HUDEP-2 (cell line): Measurements from ENCODE around the gene LGI2.
"Not testable (repeated sequence)": the region's sequence is repeated elsewhere in the genome, so short reads cannot be mapped to it uniquely, and the experiment has no call there.

Experiments used
- DNase-seq, 76 experiments: peaks; one replicate each; lab custom pipeline; 2025; ENCODE audit not compliant: unreplicated experiment in 76 of 76; lab: John Stamatoyannopoulos, UW

Gene LGI2

GRCh38 chr4:25051534-25051933, 20.8 kb upstream of the LGI2 start:
- no peak for DNase-seq

GRCh38 chr4:25050370-25051078, 19.8 kb upstream of the LGI2 start:
- peak in 65 of 76 experiments; percentile 1 to 82 (median 40) for DNase-seq

GRCh38 chr4:25043548-25043947, 12.8 kb upstream of the LGI2 start:
- DNase-seq: no peak

DNA sequence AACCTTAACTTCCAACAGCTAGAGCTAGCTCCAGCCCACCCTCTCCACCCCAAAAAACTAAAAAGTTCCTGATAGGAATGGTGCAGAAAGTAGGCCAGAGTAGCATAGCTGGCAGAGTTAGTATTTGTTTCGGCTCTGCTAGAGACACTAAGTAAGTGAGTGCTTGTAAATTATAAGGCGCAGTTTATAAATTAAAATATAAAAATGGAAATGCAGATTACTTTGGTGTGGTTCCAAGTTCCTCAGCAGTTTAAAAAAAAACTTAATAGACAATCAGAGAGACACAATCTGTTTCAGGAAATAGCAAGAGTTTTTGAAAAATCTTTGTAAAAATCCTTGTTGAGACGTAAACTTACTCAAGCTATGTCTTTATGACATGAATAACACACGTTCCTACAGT, 2.8 kb upstream of the LGI2 start:
- DNase-seq: no peak

DNA sequence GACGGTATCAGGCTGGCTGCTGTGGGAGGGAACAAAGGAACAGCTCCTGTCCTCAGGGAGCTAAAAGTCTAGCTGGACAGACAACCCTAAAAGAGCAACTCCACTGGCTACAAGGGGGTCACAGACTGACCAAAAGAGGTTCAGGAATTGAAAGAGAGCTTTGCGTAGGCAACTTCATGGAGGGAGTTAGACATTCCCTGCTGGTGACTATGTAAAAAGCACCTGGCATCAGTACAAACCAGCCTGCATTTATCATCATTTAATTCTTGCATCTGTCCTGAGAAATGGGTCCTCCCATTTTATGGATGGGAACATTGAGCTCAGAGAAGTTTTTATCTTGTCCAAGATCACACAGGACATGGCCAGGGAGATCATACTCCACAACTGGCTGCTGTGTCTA, 1.4 kb upstream of the LGI2 start:
- DNase-seq: no peak

- DNase-seq: no peak
These were observed 403 bp upstream of the LGI2 start for GRCh38 chr4:25031077-25031621.

- no peak for DNase-seq
These were observed 1.1 kb downstream of the LGI2 start for GRCh38 chr4:25029479-25030276.

DNA sequence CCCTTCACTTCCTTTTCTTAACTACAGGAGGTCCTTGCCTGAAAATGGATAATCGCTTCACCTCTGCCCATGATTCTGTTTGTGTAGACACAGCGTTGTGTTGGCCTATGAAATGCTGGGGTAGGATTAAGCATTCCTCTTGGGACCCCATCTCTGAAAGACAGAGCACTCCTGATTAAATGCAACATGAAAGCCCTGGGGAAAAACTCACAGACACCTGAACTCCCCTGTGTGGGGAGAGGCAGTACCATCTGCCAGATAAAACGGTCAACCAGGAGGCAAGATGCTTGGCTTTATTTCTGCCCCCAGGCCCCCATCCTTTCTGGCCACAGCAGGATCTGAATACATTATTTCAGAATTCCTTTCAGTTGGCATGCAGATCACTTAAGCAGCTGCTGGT, 1.9 kb downstream of the LGI2 start:
- no peak for DNase-seq

DNA sequence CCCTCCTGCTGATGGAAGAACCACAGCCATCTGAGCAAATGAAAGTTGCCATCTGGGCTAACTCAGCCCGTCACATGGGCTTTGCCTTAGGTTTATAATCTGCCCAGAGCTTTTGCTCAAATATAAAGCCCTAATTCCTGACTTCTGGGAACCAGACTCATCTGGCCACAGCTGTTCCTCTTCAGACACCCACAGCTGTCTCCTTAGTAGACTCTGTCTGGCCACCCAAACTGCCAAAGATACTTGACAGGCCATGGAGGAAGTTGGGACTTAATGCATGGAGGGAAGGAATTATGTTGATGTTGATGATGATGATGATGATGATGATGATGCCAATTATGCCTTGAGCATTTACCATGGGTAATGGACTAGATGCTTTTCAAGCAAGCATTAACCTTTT, 8.0 kb downstream of the LGI2 start:
- DNase-seq: no peak

DNA sequence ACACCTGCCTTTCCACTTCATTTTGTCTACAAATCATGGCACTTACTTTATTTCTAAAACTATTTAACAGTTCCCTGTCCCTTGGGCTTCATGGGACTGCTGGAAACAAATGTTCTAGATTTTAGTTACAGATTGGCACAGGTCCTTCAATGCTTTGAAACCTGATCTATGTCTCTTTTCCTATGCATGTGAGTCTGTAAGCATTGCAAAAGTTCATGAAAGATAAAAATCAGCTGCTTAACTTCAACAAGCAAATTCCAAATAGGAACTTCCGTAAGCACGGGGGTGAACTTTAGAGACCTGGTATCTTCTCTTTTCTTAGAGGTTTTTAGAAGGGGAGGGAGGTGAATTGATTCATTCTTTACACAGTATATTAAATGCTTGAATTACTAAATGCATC, 9.5 kb downstream of the LGI2 start:
- no peak for DNase-seq

DNA sequence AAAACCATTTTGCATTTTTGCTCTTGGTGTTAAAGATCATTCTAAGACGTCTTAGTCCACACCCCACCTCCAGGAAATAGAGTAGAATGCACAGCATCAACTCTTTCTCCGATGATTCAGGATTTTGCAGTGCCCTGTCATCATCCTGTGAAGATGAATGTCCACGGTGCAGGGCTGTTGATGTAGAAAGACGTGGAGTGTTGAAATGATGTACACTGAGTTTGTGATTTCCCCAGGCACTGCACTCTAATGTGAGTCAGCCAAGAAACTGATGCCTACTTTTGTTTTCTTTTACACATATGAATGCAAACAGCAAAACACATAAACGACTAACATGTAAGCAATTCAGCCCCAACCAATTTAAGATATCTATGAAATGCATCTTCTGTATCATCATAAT, 10.5 kb downstream of the LGI2 start:
- DNase-seq: no peak

DNA sequence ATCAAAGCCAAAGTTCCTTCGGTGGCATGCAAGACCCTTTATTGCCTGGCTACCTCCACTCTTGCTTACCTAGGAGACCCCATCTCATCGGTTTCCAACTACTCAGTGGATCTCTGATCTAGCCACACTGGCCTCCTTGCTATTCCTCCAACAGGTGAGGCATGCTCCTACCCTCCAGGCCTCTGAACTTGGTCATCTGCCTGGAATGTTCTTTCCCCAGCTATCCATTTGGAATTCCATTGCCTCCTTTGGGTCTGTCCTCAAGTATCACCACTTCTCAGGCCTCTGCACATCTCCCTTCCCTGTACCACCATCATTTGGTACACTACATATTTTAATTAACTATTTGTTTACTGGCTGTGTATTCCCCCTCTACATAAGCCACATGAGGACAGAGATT, 11.2 kb downstream of the LGI2 start:
- no peak for DNase-seq

DNA sequence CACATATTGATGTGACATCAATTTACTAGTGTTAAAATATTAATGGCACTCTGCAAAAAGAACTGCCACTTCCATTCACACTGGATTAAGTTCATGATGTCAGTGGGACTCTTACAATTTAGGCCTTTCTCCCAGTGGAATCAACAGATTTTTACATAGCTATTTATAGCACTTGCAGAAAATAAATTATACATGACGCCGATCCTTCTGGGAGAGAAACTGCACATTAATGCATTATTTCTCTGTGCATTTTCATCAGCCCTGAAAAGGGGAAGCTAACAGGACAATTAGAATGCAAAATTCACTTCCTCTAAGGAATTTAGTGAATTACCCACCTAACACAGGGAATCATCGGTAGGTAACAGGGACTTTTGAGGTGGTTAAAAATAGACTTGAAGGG, 15.7 kb downstream of the LGI2 start:
- no peak for DNase-seq

DNA sequence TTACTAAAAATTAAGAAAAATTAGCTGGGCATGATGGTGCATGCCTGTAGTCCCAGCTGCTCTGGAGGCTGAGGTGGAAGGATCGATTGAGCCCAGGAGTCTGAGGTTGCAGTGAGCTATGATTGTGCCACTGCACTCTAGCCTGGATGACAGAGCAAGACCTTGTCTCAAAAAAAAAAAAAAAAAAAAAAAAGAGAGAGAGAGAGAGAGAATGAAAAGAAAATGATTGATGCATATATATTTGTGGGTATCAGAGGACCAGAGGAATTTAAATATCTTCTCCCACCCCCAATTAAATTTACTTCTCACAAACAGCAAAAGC, 16.1 kb downstream of the LGI2 start:
- not testable (repeated sequence) for DNase-seq

- DNase-seq: no peak
These were observed 16.7 kb downstream of the LGI2 start for GRCh38 chr4:25013756-25014661.

DNA sequence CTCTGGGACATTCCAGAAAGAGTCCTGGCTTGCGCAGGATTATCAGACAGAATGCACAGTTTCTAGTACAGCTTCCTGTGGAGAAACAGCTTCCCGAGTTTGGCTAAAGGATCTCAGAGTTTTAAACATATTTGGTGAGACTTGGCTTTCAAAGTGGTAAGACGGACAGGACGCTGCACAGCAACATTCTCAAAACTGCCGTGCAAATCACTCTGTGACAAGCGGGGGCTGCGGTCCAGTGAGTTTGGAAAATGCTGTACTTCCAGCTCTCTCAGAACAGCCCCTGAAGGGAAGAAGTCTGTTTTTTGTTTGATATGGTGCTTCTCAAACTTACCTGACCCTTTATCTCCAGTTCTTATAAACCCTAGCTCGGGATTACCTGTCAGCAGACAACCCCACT, 18.1 kb downstream of the LGI2 start:
- DNase-seq: no peak

DNA sequence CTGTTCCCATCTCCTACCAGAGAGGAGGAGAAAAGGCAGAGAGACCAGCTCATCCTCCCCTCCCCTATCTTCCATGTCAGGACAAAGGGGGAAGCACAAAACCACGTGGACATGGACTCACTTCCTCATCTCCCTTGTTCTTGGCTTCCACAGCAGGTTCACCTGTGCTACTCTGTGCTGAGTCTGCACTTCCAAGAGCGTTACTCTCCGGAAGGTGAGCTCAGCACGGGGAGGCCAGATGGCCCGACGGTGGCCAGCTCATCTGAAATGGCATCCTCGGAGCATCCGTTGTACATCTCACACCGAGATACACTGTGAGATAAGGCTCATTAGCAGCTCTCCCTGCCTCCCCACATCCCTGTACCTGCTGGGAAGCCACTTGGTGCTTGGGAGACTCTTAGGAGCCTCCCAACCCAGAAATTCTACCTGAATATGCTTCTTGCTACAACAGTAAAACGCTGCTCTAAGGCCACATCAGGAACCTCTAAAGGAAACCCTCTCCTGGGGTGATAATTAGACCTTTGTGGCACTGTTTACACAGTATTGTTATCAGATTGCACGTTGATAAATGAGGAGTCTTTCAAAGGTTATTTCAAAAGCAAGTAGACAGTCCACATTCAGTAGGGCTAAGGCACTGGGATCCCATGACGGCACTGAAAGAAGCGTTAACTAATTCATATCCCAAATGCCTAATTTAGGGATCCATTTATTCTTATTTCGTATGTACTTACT, 19.4 kb downstream of the LGI2 start:
- no peak for DNase-seq

DNA sequence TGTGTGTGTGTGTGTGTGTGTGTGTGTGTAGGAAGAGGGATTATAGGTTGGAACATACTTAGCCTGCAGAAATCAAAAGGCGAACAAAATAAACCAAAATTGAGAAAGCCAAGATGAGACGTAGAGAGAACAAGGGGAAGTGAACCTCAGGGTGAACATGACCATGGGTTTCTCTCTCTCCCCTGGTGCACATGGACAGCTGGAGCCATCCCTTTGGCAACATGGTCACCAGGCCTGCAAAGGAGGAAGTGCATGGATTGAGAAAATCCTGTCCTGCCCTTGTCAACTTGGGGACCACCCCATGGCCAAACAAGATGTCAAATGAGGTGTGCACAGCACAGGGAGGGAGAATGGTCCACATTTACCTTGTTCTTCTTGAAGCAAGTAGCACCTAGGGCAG, 23.1 kb downstream of the LGI2 start:
- DNase-seq: no peak

GRCh38 chr4:25002681-25003080, 28.1 kb downstream of the LGI2 start:
- DNase-seq: no peak

DNA sequence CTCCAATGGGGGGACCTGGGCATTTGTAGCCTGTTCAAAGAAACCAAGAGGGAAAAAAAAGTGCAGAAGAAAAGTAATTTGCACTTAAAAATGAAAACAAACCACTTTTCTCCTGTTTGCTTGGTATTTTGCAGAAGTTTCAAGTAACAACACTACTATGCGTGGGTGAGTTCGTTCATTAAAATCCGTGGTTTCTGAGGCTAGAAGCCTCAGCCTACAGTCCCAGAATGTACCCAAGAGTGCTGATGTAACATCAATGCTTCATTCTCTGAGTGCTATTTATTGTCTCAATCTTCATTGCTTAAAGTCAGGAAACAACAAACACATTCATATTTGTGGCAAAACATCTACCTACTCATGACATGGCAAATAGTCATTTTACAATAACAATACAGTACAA, 29.2 kb downstream of the LGI2 start:
- no peak for DNase-seq

GRCh38 chr4:25000639-25001038, 30.1 kb downstream of the LGI2 start:
- DNase-seq: no peak
